ENCODE data around the gene VPS26B.
"Not testable (repeated sequence)": the region's sequence is repeated elsewhere in the genome, so short reads cannot be mapped to it uniquely, and the experiment has no call there.

VPS26B gene

GRCh38 chr11:134282121-134283045 is 57.9 kb downstream of the VPS26B start:
- no peak for DNase-seq

- no peak for DNase-seq
Observed at GRCh38 chr11:134283461-134284230, 59.2 kb downstream of the VPS26B start.

DNA sequence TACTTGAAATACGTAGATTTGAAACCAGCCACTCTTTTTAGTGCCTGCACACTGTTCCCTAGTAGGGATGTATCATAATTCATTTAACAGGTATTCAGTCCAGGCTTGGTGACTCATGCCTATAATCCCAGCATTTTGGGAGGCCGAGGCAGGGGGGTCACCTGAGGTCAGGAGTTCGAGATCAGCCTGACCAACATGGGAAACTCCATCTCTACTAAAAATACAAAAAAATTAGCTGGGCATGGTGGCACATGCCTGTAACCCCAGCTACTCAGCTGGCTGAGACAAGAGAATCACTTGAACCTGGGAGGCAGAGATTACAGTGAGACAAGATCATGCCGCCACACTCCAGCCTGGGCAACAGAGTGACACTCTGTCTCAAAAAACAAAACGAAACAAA is 59.9 kb downstream of the VPS26B start:
- not testable (repeated sequence) for DNase-seq

- DNase-seq = no peak
Observed at GRCh38 chr11:134287561-134287960, 63.1 kb downstream of the VPS26B start.

- DNase-seq = no peak
Observed at GRCh38 chr11:134288486-134288885, 64.0 kb downstream of the VPS26B start.

GRCh38 chr11:134289167-134289566 is 64.7 kb downstream of the VPS26B start:
- no peak for DNase-seq

DNA sequence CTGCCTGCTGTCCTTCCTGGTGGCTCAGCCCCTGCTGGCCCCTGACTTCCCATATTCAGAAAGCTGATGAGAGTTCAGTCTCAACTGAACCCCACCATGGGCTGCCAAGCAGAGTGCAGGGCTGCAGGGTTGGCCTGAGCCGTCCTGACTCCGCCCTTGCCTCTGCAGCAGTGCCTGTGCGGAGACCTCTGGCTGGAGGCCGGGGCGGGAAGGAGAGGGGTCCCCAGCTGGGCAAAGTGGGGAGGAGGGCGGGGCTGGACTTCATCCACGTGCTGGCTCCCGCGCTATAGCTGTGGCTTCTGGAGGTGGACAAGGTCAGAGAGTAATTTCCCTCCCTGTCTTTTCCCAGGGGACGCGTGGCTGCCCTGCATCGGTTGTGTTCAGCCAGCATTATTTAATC is 65.3 kb downstream of the VPS26B start:
- no peak for DNase-seq

DNA sequence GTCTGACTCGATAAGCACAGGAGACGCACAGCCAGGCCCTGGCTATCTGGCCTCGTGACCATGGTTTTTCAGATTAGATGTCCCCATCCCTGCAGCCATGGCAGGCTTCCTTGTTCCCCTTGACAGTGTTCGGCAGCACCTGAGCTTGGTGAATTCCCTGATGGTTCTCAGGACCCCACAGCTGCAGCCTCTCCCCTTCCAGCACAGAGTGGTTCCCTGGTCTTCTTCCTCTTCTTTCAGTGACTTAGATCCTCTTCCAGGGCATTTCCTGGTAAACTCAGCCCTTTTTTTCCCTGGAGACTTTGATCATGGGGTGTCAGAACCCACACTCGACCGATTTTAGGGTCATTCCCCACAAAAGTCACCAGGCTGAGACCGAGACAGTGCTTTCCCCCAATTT is 66.2 kb downstream of the VPS26B start:
- no peak for DNase-seq

- DNase-seq = no peak
Observed at GRCh38 chr11:134291196-134291595, 66.7 kb downstream of the VPS26B start.

GRCh38 chr11:134292661-134293060 is 68.2 kb downstream of the VPS26B start:
- no peak for DNase-seq

- DNase-seq = no peak
Observed at GRCh38 chr11:134293119-134294113, 68.9 kb downstream of the VPS26B start.

DNA sequence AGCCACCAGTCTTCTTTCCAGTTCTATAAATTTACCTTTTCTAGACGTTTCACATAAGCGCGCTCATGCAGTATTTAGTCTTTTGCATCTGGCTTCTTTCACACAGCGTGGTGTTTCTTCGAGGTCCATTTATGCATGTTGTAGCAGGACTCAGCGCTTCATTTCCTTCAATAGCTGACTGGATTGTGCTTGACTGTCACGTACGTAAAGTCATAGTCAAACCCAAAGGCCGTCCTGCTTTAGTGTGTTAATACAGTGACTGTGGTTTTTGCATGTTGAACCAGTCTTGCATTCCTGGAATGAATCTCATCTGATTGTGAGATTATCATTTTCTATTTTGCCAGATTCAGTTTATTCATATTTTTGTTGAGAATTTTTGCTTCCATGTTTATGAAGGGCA is 70.2 kb downstream of the VPS26B start:
- DNase-seq = no peak

Measured in fibroblast of skin of back (primary cell).